Astrocyte of the cerebellum (primary cell): Measurements from ENCODE around the gene CANT1.

Experiments used
- DNase-seq: peaks from one replicate; pipeline ENCODE4 v3.0.0-alpha.2; 2011; ENCODE audit warnings: low read depth
- H3K4me3 ChIP-seq: 2 replicates; pipeline ENCODE4 v1.5.1; 2011; ENCODE audit warnings: mild to moderate bottlenecking, low read depth, low read length, moderate library complexity
- in situ Hi-C: cut with HindIII; loops from 2 replicates; pipeline ENCODE4 v1.10.0; 2017; ENCODE audit warnings: low sequenced_read_pairs
- TF ChIP-seq, protein P1 (sequence below): IDR thresholded peaks from 2 replicates; pipeline ENCODE4 v1.5.1; 2012; ENCODE audit warnings: low read length, low read depth, moderate library complexity, mild to moderate bottlenecking; ENCODE audit errors: missing control alignments

Gene CANT1

DNA sequence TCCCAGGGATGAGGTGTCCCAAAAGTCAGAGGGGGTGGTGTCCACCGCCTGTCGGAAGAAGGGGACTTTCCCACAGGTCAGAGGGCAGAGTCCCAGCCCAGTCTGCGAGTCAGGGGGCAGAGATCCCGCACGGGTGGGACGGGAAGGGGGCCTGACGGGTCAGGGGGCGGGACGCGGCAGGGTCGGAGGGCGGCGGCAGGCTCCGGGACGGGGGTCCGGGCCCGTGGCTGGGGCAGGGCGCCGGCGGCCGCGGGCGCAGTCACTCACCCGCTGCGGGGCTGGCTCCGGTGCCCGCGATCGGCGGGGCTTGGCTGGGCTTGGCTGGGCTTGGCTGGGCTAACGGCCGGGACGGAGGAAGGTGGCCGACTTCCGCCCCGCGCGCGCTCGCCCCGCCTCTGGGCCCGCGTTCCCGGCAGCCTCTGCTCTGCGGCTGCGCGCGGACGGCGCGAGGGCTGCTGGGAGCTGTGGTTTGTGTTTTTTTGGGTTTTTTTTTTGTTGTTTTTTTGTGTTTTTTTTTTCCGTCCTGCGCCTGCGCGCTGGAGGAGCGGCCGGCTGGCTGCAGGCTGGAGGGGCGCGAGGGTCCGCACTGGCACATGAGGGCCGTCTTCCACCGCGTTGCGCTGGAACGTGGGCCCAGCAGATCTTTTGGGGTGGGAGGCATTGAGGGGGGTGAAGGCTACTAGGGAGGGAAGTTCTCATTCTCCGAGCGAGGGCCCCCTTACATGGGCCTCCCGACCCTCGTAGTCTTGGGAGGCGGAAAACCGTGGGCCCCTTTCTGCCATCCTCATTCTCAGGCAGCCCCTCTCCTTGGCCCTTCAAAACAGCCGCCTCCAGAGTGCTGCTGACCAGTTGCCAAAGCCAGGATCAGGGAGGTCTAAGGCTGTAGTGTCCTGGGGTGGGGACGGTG, at the start of gene CANT1:
Gene CANT1 (minus strand): TSS at position 368 of the 907 bp plus-strand sequence. CDS start 12,142 bp downstream, outside the sequence.
- peak within 1 kb of the TSS; percentile 95 for H3K4me3 ChIP-seq
- DNase-seq = peak; percentile 51
- in situ Hi-C loops = no loop called here
- TF ChIP-seq, protein P1, sequence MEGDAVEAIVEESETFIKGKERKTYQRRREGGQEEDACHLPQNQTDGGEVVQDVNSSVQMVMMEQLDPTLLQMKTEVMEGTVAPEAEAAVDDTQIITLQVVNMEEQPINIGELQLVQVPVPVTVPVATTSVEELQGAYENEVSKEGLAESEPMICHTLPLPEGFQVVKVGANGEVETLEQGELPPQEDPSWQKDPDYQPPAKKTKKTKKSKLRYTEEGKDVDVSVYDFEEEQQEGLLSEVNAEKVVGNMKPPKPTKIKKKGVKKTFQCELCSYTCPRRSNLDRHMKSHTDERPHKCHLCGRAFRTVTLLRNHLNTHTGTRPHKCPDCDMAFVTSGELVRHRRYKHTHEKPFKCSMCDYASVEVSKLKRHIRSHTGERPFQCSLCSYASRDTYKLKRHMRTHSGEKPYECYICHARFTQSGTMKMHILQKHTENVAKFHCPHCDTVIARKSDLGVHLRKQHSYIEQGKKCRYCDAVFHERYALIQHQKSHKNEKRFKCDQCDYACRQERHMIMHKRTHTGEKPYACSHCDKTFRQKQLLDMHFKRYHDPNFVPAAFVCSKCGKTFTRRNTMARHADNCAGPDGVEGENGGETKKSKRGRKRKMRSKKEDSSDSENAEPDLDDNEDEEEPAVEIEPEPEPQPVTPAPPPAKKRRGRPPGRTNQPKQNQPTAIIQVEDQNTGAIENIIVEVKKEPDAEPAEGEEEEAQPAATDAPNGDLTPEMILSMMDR = no peak

DNA sequence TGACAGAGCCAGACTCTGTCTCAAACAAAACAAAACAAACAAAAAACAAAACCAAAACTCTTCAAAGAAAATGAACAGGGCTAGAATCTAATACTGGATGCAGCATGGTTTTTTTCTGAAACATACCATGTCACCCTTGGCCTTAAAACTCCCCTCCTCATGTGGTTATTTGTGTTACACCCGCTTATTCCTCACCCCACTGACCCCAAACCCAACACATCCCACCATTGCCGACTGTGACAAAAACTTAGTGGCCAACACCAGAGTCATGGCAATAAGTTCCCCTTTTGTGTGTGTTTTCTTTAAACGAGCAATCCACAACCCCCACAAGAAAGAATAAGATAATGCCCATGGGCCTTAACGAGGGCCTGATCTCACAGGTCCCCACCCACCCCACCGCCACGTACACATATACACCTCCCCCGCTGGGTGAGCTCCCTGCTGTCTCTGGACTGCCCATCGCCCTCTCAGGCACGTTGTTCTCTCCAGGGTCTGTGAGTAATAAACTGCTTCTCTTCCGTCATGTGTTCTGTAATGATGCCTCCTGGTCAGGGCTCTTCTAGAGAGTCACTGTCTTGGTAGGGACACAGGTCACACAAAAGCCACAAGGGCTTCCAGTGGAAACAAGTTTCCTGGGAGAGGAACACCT, 48.3 kb upstream of the CANT1 start:
- no peak overlapping the region for H3K4me3 ChIP-seq
- in situ Hi-C loops = no loop called here
- no peak for DNase-seq
- TF ChIP-seq, protein P1 = no peak

DNA sequence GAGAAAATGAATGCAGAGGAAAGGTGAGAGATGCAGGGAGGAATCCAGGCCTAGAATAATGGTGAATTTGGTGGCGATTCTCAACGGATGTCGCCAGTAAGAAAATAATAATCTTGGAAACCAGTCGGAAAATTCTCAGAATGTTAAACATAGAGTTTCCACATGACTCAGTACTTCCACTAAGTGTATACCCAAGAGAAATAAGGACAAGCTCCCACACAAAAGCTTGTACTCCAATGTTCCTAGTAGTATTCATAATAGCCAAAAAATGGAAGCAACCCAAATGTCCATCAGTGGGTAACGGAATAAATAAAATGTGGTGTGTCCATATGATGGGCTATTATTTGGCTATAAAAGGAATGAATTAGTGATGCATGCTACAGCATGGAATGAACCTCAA, 45.6 kb upstream of the CANT1 start:
- in situ Hi-C loops = no loop called here
- H3K4me3 ChIP-seq = no peak overlapping the region
- TF ChIP-seq, protein P1 = no peak
- DNase-seq = no peak

DNA sequence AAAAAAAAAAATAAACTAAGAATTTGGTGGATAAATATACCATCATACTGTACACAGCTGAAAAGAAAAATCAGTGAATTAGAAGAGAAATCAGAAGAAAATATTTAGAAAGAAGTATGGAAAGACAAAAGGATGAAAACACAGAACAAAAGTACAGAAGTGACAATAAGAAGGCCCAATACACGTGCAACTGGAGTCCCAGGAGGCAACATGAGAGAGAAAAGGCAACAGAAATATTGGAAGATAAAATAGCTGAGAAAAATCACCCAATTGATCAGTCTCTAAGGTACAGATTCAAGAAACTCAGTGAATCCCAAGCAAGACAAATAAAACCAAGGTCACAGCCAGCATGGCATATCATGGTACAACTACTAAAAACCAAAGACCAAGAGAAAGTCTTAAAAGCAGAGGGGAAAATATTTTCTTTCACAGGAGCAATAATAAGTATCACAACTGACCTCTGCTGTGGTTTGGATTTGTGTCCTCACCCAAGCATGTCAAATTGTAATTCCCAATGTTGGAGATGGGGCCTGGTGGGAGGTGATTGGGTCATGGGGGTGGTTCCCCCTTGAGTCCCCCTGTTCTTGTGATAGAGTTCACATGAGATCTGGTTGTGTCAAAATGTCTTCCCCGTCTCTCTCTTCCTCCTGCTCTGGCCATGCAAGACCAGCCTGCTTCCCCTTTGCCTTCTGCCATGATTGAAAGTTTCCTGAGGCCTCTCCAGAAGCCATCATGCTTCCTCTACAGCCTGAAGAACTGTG, 44.8 kb upstream of the CANT1 start:
- in situ Hi-C loops = no loop called here
- no peak for DNase-seq
- TF ChIP-seq, protein P1 = no peak

DNA sequence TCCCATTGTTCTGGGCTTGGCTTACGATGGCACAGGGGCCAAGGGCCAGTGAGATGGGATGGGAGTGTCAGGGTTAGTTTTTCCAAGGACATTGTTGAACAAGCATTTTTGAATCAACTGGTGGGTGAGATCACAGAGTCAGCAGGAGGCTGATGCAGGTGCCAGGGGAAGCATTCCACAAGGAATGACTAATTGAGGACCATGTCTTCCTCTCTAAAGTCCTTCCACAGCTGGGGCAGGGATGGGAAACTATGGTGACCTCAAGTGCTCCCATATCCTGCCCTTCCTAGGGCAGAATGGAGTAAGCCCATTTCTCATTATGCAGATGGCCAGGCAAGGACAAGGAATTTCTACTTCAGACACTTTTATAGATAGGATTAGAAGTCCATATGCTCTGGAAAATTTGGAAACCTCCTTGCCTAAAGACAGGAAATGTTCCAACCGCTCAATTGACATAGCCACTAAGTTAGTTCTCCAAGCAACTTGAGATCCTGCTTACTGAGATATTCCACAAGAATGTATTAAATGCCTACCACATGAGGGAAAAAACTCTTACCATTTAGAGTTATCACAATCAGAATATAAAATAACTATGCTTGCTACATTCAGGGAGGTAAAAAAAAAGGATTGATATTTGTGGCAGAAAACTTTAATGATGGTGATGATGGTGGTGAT, 43.8 kb upstream of the CANT1 start:
- in situ Hi-C loops = no loop called here
- no peak overlapping the region for H3K4me3 ChIP-seq

More for the DNA sequence above, 44.8 kb upstream of the CANT1 start:
- no peak overlapping the region for H3K4me3 ChIP-seq

More for the DNA sequence above, 43.8 kb upstream of the CANT1 start:
- TF ChIP-seq, protein P1 = no peak
- DNase-seq = peak; percentile 22
